Kidney epithelial cell (primary cell): Measurements from ENCODE around the gene JMJD7. TPM values are rescaled to one million over a fixed set of nuclear protein-coding genes. Genes with fewer than 3 reads are reported as not detected.

Experiments
- DNase-seq: peaks from one replicate; pipeline ENCODE4 v3.0.0-alpha.2; 2010; ENCODE audit warnings: low read depth
- H3K27me3 ChIP-seq: 2 replicates; pipeline ENCODE4 v1.6.0; 2011; ENCODE audit warnings: low read length; ENCODE audit not compliant: control insufficient read depth, insufficient read depth
- H3K36me3 ChIP-seq: 2 replicates; pipeline ENCODE4 v1.5.1; 2011; ENCODE audit warnings: low read length; ENCODE audit not compliant: control insufficient read depth, insufficient read depth
- H3K4me3 ChIP-seq: 2 replicates; pipeline ENCODE4 v1.5.1; 2011; ENCODE audit warnings: low read depth, mild to moderate bottlenecking, control low read depth, low read length
- total RNA-seq: library from RNA; depleted of rRNA; stranded (reverse); fragments of >200 nt; gene quantifications from 2 replicates; pipeline ENCODE4 v1.2.3, GENCODE V29; 2015
- TF ChIP-seq, protein P1 (sequence below): IDR thresholded peaks from 2 replicates; pipeline ENCODE4 v1.5.1; 2011; ENCODE audit warnings: mild to moderate bottlenecking, moderate library complexity, low read length, control low read depth, inconsistent platforms; ENCODE audit not compliant: insufficient read depth, poor library complexity, severe bottlenecking

JMJD7 gene
- total RNA-seq, 1 donor from 2014 or later, result 14.0 TPM

DNA sequence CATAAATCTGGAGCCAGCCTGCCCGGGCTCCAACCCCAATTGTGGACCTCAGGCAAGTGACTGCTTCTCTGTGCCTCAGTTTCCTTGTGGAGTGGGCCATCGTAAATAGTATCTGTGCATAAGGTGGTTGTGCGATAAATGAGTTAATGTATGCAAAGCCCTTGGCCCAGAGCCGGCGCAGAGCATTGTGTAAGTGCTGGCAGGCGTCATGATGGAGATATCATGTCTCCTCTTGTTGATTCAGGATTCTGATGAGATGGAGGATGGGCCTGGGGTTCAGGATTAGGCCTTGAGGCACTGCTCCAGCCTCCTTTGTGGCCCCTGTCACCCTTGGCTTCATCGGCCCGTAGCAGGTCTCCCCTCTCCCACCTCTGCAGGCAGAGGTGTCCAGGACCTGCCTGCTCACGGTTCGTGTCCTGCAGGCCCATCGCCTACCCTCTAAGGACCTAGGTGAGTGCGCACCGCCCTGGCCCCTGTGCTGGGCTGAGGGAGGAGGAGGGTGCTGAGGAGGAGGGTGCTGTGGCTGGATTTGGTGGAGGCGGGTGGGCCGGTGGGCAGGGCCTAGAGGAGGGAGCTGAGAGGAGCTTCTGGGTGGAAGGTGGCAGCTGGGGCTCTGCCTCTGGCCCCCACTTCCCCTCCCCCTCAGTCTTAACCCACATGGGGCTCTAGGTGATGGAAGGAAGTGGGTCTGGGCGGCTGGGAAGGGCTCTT is 12.0 kb downstream of the JMJD7 start:
- H3K4me3 ChIP-seq, result no peak overlapping the region
- TF ChIP-seq, protein P1, sequence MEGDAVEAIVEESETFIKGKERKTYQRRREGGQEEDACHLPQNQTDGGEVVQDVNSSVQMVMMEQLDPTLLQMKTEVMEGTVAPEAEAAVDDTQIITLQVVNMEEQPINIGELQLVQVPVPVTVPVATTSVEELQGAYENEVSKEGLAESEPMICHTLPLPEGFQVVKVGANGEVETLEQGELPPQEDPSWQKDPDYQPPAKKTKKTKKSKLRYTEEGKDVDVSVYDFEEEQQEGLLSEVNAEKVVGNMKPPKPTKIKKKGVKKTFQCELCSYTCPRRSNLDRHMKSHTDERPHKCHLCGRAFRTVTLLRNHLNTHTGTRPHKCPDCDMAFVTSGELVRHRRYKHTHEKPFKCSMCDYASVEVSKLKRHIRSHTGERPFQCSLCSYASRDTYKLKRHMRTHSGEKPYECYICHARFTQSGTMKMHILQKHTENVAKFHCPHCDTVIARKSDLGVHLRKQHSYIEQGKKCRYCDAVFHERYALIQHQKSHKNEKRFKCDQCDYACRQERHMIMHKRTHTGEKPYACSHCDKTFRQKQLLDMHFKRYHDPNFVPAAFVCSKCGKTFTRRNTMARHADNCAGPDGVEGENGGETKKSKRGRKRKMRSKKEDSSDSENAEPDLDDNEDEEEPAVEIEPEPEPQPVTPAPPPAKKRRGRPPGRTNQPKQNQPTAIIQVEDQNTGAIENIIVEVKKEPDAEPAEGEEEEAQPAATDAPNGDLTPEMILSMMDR, result no peak
- no peaks in the 10 kb centered on the region for H3K36me3 ChIP-seq
- DNase-seq, result no peak
- no peaks in the 10 kb centered on the region for H3K27me3 ChIP-seq

DNA sequence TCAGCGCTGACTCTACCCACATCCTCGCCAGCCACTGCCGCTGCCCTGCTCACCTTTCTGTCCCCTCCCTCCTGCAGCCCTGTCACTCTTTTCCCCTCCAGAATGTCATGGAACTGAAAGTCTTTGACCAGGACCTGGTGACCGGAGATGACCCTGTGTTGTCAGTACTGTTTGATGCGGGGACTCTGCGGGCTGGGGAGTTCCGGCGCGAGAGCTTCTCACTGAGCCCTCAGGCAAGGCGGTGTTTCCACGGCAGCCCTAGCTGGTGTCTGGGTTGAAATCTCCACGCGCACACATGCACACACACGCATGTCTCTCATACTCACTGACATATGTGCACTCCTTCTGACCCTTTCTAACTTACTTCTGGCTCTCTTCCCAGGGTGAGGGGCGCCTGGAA is 12.8 kb downstream of the JMJD7 start:
- Histone ChIP-seq H3K4me3 (no peak overlapping the region), H3K36me3 (no peaks in the 10 kb centered on the region), H3K27me3 (no peaks in the 10 kb centered on the region)
- no peak for DNase-seq
- TF ChIP-seq, protein P1, result no peak

DNA sequence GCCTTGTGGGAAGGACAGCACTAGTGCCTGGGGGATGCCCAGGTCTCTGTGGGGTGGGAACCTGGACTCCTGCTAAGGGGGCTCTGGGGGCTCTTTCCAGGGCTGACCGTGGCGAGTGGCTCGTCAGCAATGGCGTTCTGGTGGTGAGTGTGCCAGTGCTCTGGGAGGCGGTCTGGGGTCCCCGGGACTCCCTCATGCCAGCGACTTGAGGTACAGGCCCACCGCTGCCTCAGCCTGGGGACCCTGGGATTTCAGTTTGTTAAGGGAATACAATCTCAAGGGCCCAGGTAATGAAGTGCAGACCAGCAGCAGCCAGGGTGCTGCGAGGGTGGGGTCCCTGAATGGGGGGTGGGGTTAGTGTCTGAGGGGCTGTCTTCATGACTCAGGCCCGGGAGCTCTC is 13.2 kb downstream of the JMJD7 start:
- no peak overlapping the region for H3K4me3 ChIP-seq
- DNase-seq, result no peak
- TF ChIP-seq, protein P1, result no peak
- no peaks in the 10 kb centered on the region for H3K27me3 ChIP-seq
- H3K36me3 ChIP-seq, result no peaks in the 10 kb centered on the region

DNA sequence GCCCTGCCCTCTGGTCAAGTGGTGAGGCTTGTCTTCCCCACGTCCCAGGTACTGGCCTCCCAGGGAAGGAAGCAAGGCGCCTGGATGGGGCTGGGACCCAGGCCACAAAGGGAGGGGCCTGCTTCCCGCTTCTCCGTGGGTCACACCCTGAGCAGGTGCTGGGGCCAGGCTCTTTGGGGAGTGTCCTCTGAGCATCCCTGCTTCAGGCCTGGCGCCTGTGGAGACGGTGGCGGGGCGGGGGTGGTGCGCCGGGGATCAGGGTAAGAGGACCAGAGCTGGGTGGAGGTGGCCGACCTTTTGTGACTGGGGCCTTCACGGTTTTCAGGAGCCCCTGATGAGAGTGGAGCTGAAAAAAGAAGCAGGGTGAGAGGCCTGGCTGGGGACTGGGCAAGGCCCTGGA is 14.3 kb downstream of the JMJD7 start:
- no peak overlapping the region for H3K4me3 ChIP-seq
- TF ChIP-seq, protein P1, result no peak
- H3K27me3 ChIP-seq, result no peaks in the 10 kb centered on the region
- DNase-seq, result no peak
- H3K36me3 ChIP-seq, result no peaks in the 10 kb centered on the region

DNA sequence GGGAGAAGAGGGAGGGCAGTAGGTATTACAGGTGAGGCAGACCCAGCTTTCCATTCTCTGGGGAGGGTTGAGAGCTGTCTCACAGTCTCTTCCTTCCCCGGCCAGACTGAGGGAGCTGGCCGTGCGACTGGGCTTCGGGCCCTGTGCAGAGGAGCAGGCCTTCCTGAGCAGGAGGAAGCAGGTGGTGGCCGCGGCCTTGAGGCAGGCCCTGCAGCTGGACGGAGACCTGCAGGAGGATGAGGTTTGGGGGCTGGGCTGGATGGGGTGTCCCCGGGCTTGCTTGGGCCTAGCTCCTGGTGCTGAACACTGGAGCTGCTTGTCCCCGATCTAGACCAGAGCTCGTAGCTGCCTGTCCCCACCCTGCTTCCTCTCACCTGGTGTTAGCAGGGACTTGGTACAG is 15.7 kb downstream of the JMJD7 start:
- DNase-seq, result no peak
- no peak overlapping the region for H3K4me3 ChIP-seq
- no peaks in the 10 kb centered on the region for H3K36me3 ChIP-seq
- no peaks in the 10 kb centered on the region for H3K27me3 ChIP-seq
- TF ChIP-seq, protein P1, result no peak

DNA sequence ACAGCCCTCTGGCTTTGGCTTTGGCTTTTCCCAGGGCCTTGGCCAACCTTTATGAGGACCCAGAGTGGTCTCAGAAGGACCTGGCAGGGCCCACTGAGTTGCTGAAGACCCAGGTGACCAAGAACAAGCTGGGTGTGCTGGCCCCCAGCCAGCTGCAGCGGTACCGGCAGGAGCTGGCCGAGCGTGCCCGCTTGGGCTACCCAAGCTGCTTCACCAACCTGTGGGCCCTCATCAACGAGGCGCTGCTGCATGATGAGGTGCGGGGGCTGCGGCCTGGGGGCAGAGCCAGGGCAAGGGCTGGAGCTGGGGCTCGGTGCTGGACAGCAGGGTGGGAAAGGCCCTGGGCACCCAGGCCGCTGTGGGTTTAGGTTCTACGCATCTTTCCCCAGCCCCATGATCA is 16.9 kb downstream of the JMJD7 start:
- Histone ChIP-seq H3K4me3 (no peak overlapping the region), H3K27me3 (peaks cover 2% of the 10 kb centered on the region), H3K36me3 (no peaks in the 10 kb centered on the region)
- TF ChIP-seq, protein P1, result no peak
- DNase-seq, result no peak
